HCT116 (cell line): ENCODE measurements around the gene SAP30L. TPM values are rescaled to one million over a fixed set of nuclear protein-coding genes. Genes with fewer than 3 reads are reported as not detected.
A peak's percentile ranks its signal among the peaks of the same experiment; 100 is the strongest.

Experiments
- ATAC-seq: fragments of 200-7000 bp; cut with Tn5 transposase; 2 replicates; pipeline ENCODE4 v1.9.1; 2020; ENCODE audit warnings: mild to moderate bottlenecking, moderate library complexity
- BruUV-seq: library from RNA; stranded (reverse); fragments of 400-500 nt; replicated peaks from 2 replicates; lab custom pipeline; 2021; lab: Mats Ljungman, UMichigan
- CTCF ChIA-PET: fragments of 300-600 bp; sonication (Branson Sonifier 250); formaldehyde crosslinking; loops from one replicate; lab custom pipeline; 2021; ENCODE audit warnings: antibody characterized with exemption; lab: Charles Lee
- POLR2A ChIA-PET: fragments of 300-600, 350-600 bp; sonication (Branson Sonifier 250); formaldehyde crosslinking; loops from one replicate; lab custom pipeline; 2021; ENCODE audit warnings: antibody characterized with exemption; lab: Charles Lee
- RAD21 ChIA-PET, 2 experiments: fragments of 300-600 bp; sonication (Branson Sonifier 250); formaldehyde crosslinking; loops; one replicate each; lab custom pipeline; 2023; ENCODE audit warnings: low total read pairs in 2 of 2; ENCODE audit not compliant: uncharacterized antibody in 2 of 2, unreplicated experiment in 2 of 2, low non-redundant PET in 1 of 2; lab: Charles Lee
- DNase-seq: peaks from one replicate; pipeline ENCODE4 v3.0.0-alpha.2; 2010; ENCODE audit warnings: low read depth, low spot score
- H2AFZ ChIP-seq: fragments of 200-600 bp; shearing (Covaris generic), sonication (generic); 2 replicates; pipeline ENCODE4 v1.6.1; 2017; ENCODE audit warnings: low read depth, mixed run types, mixed read lengths, antibody characterized with exemption, low read length; ENCODE audit not compliant: poor library complexity, severe bottlenecking
- H3K27ac ChIP-seq: 2 replicates; pipeline ENCODE4 v1.5.1; 2012; ENCODE audit warnings: low read depth, low read length
- H3K27me3 ChIP-seq: fragments of 200-600 bp; sonication (generic); 2 replicates; pipeline ENCODE4 v1.6.1; 2016; ENCODE audit warnings: mixed run types, low read length, mixed read lengths; ENCODE audit not compliant: insufficient read depth
- H3K36me3 ChIP-seq, 2 experiments: fragments of 200-500 bp in 1 of 2; fragments of 200-600 bp in 1 of 2; sonication (Bioruptor generic) in 1 of 2; sonication (generic) in 1 of 2; 2 replicates each; pipeline versions ENCODE4 v1.5.1 to v1.6.1; 2014 to 2016; ENCODE audit warnings: low read length in 2 of 2, inconsistent platforms in 1 of 2, mixed read lengths in 1 of 2, mixed run types in 1 of 2; ENCODE audit not compliant: insufficient read depth in 2 of 2, control insufficient read depth in 1 of 2
- H3K4me1 ChIP-seq, 2 experiments: fragments of 200-600 bp in 1 of 2; sonication (generic) in 1 of 2; 2 replicates each; pipeline versions ENCODE4 v1.5.1 to v1.6.1; 2012 to 2017; ENCODE audit warnings: low read length in 2 of 2, inconsistent platforms in 1 of 2, mild to moderate bottlenecking in 1 of 2, mixed read lengths in 1 of 2, mixed run types in 1 of 2, moderate library complexity in 1 of 2; ENCODE audit not compliant: insufficient read depth in 2 of 2, control insufficient read depth in 1 of 2
- H3K4me2 ChIP-seq: fragments of 200-600 bp; sonication (generic); 2 replicates; pipeline ENCODE4 v1.6.1; 2017; ENCODE audit warnings: mixed run types, low read length, mixed read lengths
- H3K4me3 ChIP-seq, 2 experiments: fragments of 200-600 bp in 1 of 2; sonication (generic) in 1 of 2; replicated peaks in 1 of 2; 2 replicates each; pipeline ENCODE4 v1.5.1; 2011 to 2016; ENCODE audit warnings: low read length in 2 of 2, control low read depth in 1 of 2, low read depth in 1 of 2, mild to moderate bottlenecking in 1 of 2, mixed read lengths in 1 of 2, mixed run types in 1 of 2
- H3K79me2 ChIP-seq: fragments of 200-600 bp; sonication (generic); 2 replicates; pipeline ENCODE4 v1.6.1; 2017; ENCODE audit warnings: mild to moderate bottlenecking, mixed run types, low read length, moderate library complexity, mixed read lengths; ENCODE audit not compliant: insufficient read depth
- H3K9ac ChIP-seq: fragments of 200-600 bp; sonication (generic); 2 replicates; pipeline ENCODE4 v1.6.1; 2016; ENCODE audit warnings: low read length, mixed read lengths
- H3K9me2 ChIP-seq: fragments of 200-600 bp; sonication (generic), shearing (Covaris generic); 2 replicates; pipeline ENCODE4 v1.6.1; 2017; ENCODE audit warnings: mixed run types, mild to moderate bottlenecking, moderate library complexity; ENCODE audit not compliant: insufficient read depth
- H3K9me3 ChIP-seq, 2 experiments: fragments of 200-500 bp in 1 of 2; fragments of 200-600 bp in 1 of 2; sonication (Bioruptor generic) in 1 of 2; sonication (generic) in 1 of 2; 2 replicates each; pipeline ENCODE4 v1.6.1; 2014 to 2017; ENCODE audit warnings: low read length in 2 of 2, mixed read lengths in 2 of 2, inconsistent platforms in 1 of 2, low read depth in 1 of 2, mild to moderate bottlenecking in 1 of 2, mixed run types in 1 of 2, moderate library complexity in 1 of 2; ENCODE audit not compliant: control insufficient read depth in 1 of 2, insufficient read depth in 1 of 2
- H4K20me1 ChIP-seq: fragments of 200-600 bp; sonication (generic), shearing (Covaris generic); 2 replicates; pipeline ENCODE4 v1.6.1; 2017; ENCODE audit warnings: mixed run types, mild to moderate bottlenecking, moderate library complexity; ENCODE audit not compliant: insufficient read depth
- POLR2A ChIP-seq: IDR thresholded peaks from 2 replicates; pipeline ENCODE4 v1.7.0; 2011; ENCODE audit warnings: borderline replicate concordance; ENCODE audit not compliant: insufficient read depth, insufficient read length; ENCODE audit errors: extremely low read depth
- RAD21 ChIP-seq: IDR thresholded peaks from 2 replicates; pipeline ENCODE4 v1.6.1; 2012; ENCODE audit warnings: low read depth, mild to moderate bottlenecking
- SP1 ChIP-seq: IDR thresholded peaks from 2 replicates; pipeline ENCODE4 v1.6.1; 2012; ENCODE audit warnings: low read depth
- ZBTB33 ChIP-seq: IDR thresholded peaks from 2 replicates; pipeline ENCODE4 v1.6.1; 2011; ENCODE audit warnings: mild to moderate bottlenecking, low read length, moderate library complexity; ENCODE audit not compliant: insufficient replicate concordance; ENCODE audit errors: extremely low read depth
- intact Hi-C: fragments of 100-400 bp; cut with micrococcal nuclease; formaldehyde crosslinking; loops from 2 replicates; pipeline ENCODE4 v1.10.0; 2022
- total RNA-seq: library from RNA; stranded (reverse); gene quantifications from one replicate; pipeline ENCODE4 v1.2.1, GENCODE V29; 2021; ENCODE audit not compliant: unreplicated experiment
- TF ChIP-seq, protein P1 (sequence below), 3 experiments: fragments of 200-600 bp in 1 of 3; sonication (generic) in 1 of 3; IDR thresholded peaks in 2 of 3; conservative IDR thresholded peaks in 1 of 3; 2 replicates each; pipeline ENCODE4 v1.5.1; 2012 to 2017; ENCODE audit warnings: low read depth in 2 of 3, low read length in 2 of 3, antibody characterized with exemption in 1 of 3, borderline replicate concordance in 1 of 3, control low read depth in 1 of 3, mild to moderate bottlenecking in 1 of 3, mixed read lengths in 1 of 3, mixed run types in 1 of 3, moderate library complexity in 1 of 3; ENCODE audit not compliant: insufficient read depth in 1 of 3
- TF ChIP-seq, protein P2 (sequence below): IDR thresholded peaks from 2 replicates; pipeline ENCODE4 v1.6.1; 2012

Gene SAP30L
- total RNA-seq, 1 experiment from 2014 or later: 25.5 TPM

DNA sequence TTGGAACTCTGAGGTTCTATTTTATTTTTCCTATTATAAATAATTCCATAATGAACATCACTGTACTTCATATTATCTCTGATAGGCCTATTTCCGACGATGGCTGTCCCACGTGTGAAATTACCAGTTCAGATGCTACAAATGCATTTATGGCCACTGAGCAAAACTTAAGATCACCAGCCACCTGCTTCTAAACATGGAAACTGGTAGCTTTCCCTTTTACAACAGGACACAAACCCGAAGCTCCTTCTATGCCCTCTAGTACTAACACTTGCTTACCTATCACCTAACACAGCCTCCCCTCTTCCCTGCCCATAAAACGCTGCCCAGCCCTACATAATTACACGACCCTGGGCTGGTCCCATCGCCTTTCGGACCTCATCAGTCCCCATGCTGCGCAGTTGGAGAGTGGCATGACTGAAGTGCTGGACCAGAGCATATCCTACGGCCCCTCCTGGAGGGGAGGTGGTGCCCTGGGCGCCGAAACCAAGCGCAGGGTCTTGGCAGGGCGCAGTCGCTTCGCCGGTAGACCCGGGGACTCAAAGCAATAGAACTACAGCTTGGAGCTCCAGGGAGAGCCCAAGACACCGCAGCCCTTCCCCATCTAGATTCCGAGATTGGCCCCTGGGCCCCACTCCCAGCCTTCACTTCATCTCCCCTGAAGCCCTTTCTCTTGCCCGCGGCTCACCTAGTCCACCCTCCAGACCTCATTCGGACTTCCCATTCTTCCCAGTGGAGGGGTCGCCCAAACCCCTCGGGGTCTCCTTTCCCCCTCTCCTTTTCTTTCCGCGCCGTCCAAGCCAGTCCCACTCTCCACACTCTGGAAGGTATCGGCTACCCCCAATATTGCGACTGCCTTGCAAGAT is 1.0 kb upstream of the SAP30L start:
- POLR2A ChIA-PET: no interaction called here
- H3K9ac ChIP-seq: peak overlapping the region; percentile 81
- H3K27me3 ChIP-seq: no peaks in the 10 kb centered on the region
- CTCF ChIA-PET: no interaction called here
- no peak for DNase-seq
- peak overlapping the region; percentile 97 for H3K4me2 ChIP-seq
- peaks cover 21% of the 10 kb centered on the region for H3K79me2 ChIP-seq
- H3K36me3 ChIP-seq: peaks cover 0 to 1% of the 10 kb centered on the region in 2 experiments; a peak in 1 of 4 replicates
- no peaks in the 10 kb centered on the region for H3K9me2 ChIP-seq
- no peaks in the 10 kb centered on the region for H4K20me1 ChIP-seq
- H3K4me1 ChIP-seq: peaks cover 3 to 19% of the 10 kb centered on the region in 2 experiments; a peak in 3 of 4 replicates
- BruUV-seq: no TSS peak
- H3K4me3 ChIP-seq: peak overlapping the region; percentile 55 to 97
- RAD21 ChIA-PET: no interaction called here
- ATAC-seq: no peak
- TF ChIP-seq ZBTB33: no peak
- TF ChIP-seq SP1: no peak
- TF ChIP-seq POLR2A: no peak
- TF ChIP-seq RAD21: no peak
- TF ChIP-seq, protein P1, sequence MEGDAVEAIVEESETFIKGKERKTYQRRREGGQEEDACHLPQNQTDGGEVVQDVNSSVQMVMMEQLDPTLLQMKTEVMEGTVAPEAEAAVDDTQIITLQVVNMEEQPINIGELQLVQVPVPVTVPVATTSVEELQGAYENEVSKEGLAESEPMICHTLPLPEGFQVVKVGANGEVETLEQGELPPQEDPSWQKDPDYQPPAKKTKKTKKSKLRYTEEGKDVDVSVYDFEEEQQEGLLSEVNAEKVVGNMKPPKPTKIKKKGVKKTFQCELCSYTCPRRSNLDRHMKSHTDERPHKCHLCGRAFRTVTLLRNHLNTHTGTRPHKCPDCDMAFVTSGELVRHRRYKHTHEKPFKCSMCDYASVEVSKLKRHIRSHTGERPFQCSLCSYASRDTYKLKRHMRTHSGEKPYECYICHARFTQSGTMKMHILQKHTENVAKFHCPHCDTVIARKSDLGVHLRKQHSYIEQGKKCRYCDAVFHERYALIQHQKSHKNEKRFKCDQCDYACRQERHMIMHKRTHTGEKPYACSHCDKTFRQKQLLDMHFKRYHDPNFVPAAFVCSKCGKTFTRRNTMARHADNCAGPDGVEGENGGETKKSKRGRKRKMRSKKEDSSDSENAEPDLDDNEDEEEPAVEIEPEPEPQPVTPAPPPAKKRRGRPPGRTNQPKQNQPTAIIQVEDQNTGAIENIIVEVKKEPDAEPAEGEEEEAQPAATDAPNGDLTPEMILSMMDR (IDR thresholded peaks at IDR 0.05 in 2 of 3, conservative IDR thresholded peaks at IDR 0.05 in 1 of 3; ENCODE audit: borderline replicate concordance in 1 of 3, insufficient read depth in 1 of 3, low read depth in 2 of 3, low read length in 2 of 3): no peak
- TF ChIP-seq, protein P2, sequence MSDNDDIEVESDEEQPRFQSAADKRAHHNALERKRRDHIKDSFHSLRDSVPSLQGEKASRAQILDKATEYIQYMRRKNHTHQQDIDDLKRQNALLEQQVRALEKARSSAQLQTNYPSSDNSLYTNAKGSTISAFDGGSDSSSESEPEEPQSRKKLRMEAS: no peak
- no peaks in the 10 kb centered on the region for H3K9me3 ChIP-seq
- intact Hi-C loops: no loop called here
- H3K27ac ChIP-seq: peak overlapping the region; percentile 39
- peak overlapping the region; percentile 98 for H2AFZ ChIP-seq
